HL-60 (cell line): Measurements from ENCODE around the gene CPD.
"Not testable (repeated sequence)": the region's sequence is repeated elsewhere in the genome, so short reads cannot be mapped to it uniquely, and the experiment has no call there.

Experiments
- DNase-seq, 2 experiments: peaks; one replicate each; pipeline ENCODE4 v3.0.0-alpha.2; 2010 to 2020; ENCODE audit warnings: low read depth in 1 of 2, low spot score in 1 of 2
- H3K27ac ChIP-seq: fragments of 250-450 bp; sonication (Bioruptor Pico); replicated peaks from 2 replicates; pipeline ENCODE4 v1.5.1; 2020; ENCODE audit warnings: mild to moderate bottlenecking, moderate library complexity
- H3K27me3 ChIP-seq: fragments of 250-450 bp; sonication (Bioruptor Pico); 2 replicates; pipeline ENCODE4 v1.5.1; 2021; ENCODE audit warnings: mild to moderate bottlenecking, moderate library complexity; ENCODE audit not compliant: insufficient read depth, poor library complexity, severe bottlenecking
- H3K4me3 ChIP-seq: replicated peaks from 2 replicates; pipeline ENCODE4 v1.5.1; 2011; ENCODE audit warnings: mild to moderate bottlenecking, control low read depth, low read length; ENCODE audit not compliant: insufficient read depth
- GABPA ChIP-seq: IDR thresholded peaks from 2 replicates; pipeline ENCODE4 v1.6.1; 2012; ENCODE audit warnings: low read depth
- POLR2AphosphoS5 ChIP-seq: IDR thresholded peaks from 2 replicates; pipeline ENCODE4 v1.6.1; 2012; ENCODE audit warnings: low read depth
- SPI1 ChIP-seq: IDR thresholded peaks from 2 replicates; pipeline ENCODE4 v1.6.1; 2012; ENCODE audit warnings: low read depth, mild to moderate bottlenecking, borderline replicate concordance
- TF ChIP-seq, protein P1 (sequence below): IDR thresholded peaks from one replicate; pipeline ENCODE4 v1.5.1; 2011; ENCODE audit warnings: low read length, control low read depth, inconsistent platforms; ENCODE audit not compliant: insufficient read depth
- TF ChIP-seq, protein P2 (sequence below): IDR thresholded peaks from 2 replicates; pipeline ENCODE4 v1.6.1; 2012; ENCODE audit warnings: low read depth; ENCODE audit not compliant: insufficient replicate concordance

The CPD gene

DNA sequence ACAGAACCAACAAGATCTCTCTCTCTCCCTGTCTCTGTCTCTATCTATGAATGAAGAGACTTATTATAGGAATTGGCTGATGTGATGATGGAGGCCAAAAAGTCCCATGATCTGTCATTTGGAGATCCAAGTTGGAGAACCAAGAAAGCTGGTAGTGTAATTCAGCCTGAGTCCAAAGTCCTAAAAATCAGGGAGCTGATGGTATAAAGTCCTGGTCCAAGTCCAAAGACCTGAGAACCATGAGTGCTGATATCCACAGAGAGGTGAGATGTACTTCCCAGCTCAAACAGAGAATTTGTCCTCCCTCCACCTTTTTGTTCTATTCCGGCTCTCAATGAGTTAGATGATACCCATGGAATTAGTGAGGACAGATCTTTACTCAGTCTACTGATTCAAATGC is 29.5 kb upstream of the CPD start:
- TF ChIP-seq, protein P1, sequence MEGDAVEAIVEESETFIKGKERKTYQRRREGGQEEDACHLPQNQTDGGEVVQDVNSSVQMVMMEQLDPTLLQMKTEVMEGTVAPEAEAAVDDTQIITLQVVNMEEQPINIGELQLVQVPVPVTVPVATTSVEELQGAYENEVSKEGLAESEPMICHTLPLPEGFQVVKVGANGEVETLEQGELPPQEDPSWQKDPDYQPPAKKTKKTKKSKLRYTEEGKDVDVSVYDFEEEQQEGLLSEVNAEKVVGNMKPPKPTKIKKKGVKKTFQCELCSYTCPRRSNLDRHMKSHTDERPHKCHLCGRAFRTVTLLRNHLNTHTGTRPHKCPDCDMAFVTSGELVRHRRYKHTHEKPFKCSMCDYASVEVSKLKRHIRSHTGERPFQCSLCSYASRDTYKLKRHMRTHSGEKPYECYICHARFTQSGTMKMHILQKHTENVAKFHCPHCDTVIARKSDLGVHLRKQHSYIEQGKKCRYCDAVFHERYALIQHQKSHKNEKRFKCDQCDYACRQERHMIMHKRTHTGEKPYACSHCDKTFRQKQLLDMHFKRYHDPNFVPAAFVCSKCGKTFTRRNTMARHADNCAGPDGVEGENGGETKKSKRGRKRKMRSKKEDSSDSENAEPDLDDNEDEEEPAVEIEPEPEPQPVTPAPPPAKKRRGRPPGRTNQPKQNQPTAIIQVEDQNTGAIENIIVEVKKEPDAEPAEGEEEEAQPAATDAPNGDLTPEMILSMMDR: no peak
- no peak for TF ChIP-seq GABPA
- no peak for TF ChIP-seq POLR2AphosphoS5
- no peak for TF ChIP-seq SPI1
- TF ChIP-seq, protein P2, sequence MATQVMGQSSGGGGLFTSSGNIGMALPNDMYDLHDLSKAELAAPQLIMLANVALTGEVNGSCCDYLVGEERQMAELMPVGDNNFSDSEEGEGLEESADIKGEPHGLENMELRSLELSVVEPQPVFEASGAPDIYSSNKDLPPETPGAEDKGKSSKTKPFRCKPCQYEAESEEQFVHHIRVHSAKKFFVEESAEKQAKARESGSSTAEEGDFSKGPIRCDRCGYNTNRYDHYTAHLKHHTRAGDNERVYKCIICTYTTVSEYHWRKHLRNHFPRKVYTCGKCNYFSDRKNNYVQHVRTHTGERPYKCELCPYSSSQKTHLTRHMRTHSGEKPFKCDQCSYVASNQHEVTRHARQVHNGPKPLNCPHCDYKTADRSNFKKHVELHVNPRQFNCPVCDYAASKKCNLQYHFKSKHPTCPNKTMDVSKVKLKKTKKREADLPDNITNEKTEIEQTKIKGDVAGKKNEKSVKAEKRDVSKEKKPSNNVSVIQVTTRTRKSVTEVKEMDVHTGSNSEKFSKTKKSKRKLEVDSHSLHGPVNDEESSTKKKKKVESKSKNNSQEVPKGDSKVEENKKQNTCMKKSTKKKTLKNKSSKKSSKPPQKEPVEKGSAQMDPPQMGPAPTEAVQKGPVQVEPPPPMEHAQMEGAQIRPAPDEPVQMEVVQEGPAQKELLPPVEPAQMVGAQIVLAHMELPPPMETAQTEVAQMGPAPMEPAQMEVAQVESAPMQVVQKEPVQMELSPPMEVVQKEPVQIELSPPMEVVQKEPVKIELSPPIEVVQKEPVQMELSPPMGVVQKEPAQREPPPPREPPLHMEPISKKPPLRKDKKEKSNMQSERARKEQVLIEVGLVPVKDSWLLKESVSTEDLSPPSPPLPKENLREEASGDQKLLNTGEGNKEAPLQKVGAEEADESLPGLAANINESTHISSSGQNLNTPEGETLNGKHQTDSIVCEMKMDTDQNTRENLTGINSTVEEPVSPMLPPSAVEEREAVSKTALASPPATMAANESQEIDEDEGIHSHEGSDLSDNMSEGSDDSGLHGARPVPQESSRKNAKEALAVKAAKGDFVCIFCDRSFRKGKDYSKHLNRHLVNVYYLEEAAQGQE: no peak
- Histone ChIP-seq H3K27ac (no peak overlapping the region), H3K27me3 (no peaks in the 10 kb centered on the region), H3K4me3 (no peak overlapping the region)
- DNase-seq: no peak

DNA sequence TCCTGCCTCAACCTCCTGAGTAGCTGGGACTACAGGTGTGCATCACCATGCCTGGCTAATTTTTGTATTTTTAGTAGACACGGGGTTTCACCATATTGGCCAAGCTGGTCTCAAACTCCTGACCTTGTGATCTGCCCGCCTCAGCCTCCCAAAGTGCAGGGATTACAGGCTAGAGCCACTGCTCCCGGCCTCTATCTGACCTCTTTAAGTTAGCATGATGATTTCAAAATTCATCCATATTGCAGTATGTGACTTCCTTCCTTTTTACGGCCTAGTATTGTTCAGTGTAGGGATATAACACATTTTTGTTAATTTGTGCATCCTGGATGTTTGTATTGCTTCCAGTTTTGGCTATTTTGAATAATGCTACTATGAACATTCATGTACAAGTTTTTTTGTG is 27.5 kb upstream of the CPD start:
- H3K4me3 ChIP-seq, H3K27me3 ChIP-seq: not testable (repeated sequence)
- H3K27ac ChIP-seq: peak overlapping the region; percentile 83
- TF ChIP-seq POLR2AphosphoS5: 0 out of 2 replicates have a peak, but pooled peaks have one; percentile 16
- peak; percentile 74; the same call in 1 of the 2 replicates for TF ChIP-seq SPI1
- DNase-seq: peak; percentile 75 to 83

DNA sequence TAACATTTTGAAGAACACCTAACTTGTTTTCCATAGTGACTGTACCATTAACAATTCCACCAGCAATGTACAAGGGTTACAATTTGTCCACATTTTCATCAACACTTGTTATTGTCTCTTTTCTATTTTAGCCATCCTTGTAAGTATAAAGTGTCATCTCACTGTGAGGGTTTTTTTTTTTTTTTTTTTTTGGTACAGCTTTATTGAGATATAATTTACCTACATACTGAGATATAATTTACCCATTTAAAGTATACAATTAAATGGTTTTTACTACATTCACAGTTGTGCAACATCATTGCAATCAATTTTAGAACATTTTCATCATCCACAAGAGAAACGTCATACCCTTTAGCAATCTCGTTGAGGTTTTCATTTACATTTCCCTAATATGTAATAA is 27.0 kb upstream of the CPD start:
- Histone ChIP-seq H3K27me3 (no peaks in the 10 kb centered on the region), H3K27ac (peak overlapping the region; percentile 83), H3K4me3 (no peak overlapping the region)
- DNase-seq: peak; percentile 46 to 60
- TF ChIP-seq GABPA (no peak), POLR2AphosphoS5 (0 out of 2 replicates have a peak, but pooled peaks have one; percentile 8), SPI1 (no peak)

DNA sequence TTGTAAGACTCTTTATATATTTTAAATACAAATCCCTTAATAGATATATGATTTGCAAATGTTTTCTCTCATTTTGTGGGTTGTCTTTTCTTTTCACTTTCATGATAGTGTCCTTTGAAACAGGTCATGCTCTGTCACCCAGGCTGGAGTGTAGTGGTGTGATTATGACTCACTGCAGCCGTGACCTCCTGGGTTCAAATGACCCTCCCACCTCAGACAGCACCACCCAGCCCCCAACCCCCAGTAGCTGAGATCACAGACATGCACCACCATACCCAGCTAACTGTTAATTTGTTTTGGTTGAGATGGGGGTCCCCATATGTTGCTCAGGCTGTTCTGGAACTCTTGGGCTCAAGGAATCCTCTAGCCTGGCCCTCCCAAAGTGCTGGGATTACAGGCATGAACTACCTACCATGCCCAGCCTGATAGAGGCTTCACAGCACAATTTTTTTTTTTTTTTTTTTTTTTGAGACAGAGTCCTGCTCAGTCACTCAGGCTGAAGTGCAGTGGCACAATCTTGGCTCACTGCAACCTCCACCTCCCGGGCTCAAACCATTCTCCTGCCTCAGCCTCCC is 26.4 kb upstream of the CPD start:
- TF ChIP-seq, protein P2: no peak
- TF ChIP-seq POLR2AphosphoS5 (no peak), GABPA (no peak), SPI1 (no peak)
- TF ChIP-seq, protein P1: no peak
- Histone ChIP-seq H3K4me3 (no peak overlapping the region), H3K27ac (peak overlapping the region; percentile 83), H3K27me3 (no peaks in the 10 kb centered on the region)
- DNase-seq: peak in 1 of 2 experiments; percentile 32

DNA sequence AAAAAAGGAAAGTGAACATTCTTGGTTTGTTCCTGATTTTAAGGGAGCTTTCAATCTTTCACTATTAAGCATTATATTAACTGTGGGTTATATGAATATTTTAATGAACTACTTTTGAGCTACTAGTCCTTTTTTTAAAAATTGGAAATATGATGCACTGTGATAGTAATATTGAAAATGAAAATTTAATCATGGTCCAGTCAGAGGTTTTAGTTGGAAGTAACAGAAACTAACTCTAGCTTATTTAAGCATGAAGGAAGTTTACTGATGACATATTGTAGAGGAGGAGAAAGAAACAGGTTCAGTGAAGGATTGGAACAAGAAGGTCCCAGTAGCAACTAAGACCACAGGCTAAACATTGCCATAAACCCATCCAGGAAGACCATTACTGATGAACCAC is 24.0 kb upstream of the CPD start:
- peak overlapping the region; percentile 1; the same call in 1 of the 2 replicates for H3K27ac ChIP-seq

More for the DNA sequence above, 24.0 kb upstream of the CPD start:
- H3K4me3 ChIP-seq: no peak overlapping the region
- TF ChIP-seq, protein P2: no peak
- no peak for TF ChIP-seq SPI1
- TF ChIP-seq, protein P1: no peak
- no peak for TF ChIP-seq GABPA
- no peak for TF ChIP-seq POLR2AphosphoS5
- H3K27me3 ChIP-seq: no peaks in the 10 kb centered on the region
- no peak for DNase-seq
